Measurements from ENCODE around the gene MRPL36. TPM values are rescaled to one million over a fixed set of nuclear protein-coding genes. Genes with fewer than 3 reads are reported as not detected.
"Not testable (repeated sequence)": the region's sequence is repeated elsewhere in the genome, so short reads cannot be mapped to it uniquely, and the experiment has no call there.

Gene MRPL36
- polyA plus RNA-seq (2013, experiment 1 of 2; ENCODE audit: insufficient read length) = 44.1 TPM
- 39.0 TPM for polyA plus RNA-seq (2013, experiment 2 of 2; ENCODE audit: insufficient read length)

GRCh38 chr5:1799602-1800471, at the start of gene MRPL36:
TSS of gene MRPL36 (minus strand) at chr5:1799837. CDS start at chr5:1798935, 902 bp downstream.
- DNase-seq = peak; percentile 92

GRCh38 chr5:1847611-1848010, 48.0 kb upstream of the MRPL36 start:
- DNase-seq = no peak

- DNase-seq = no peak
Observed at GRCh38 chr5:1847056-1847455, 47.4 kb upstream of the MRPL36 start.

- no peak for DNase-seq
Observed at GRCh38 chr5:1846583-1846982, 46.9 kb upstream of the MRPL36 start.

- DNase-seq = no peak
Observed at GRCh38 chr5:1845696-1846095, 46.1 kb upstream of the MRPL36 start.

- no peak for DNase-seq
Observed at GRCh38 chr5:1844708-1845436, 45.2 kb upstream of the MRPL36 start.

- DNase-seq = not testable (repeated sequence)
Observed at GRCh38 chr5:1843761-1844160, 44.1 kb upstream of the MRPL36 start.

- no peak for DNase-seq
Observed at GRCh38 chr5:1842004-1842819, 42.6 kb upstream of the MRPL36 start.

- DNase-seq = no peak
Observed at GRCh38 chr5:1840741-1841521, 41.3 kb upstream of the MRPL36 start.

- DNase-seq = no peak
Observed at GRCh38 chr5:1840071-1840547, 40.5 kb upstream of the MRPL36 start.

GRCh38 chr5:1838013-1838412, 38.4 kb upstream of the MRPL36 start:
- DNase-seq = no peak

GRCh38 chr5:1836891-1837880, 37.5 kb upstream of the MRPL36 start:
- no peak for DNase-seq

- DNase-seq = no peak
Observed at GRCh38 chr5:1836176-1836890, 36.7 kb upstream of the MRPL36 start.

GRCh38 chr5:1835431-1835830, 35.8 kb upstream of the MRPL36 start:
- DNase-seq = no peak

GRCh38 chr5:1834721-1835429, 35.2 kb upstream of the MRPL36 start:
- DNase-seq = no peak

- DNase-seq = no peak
Observed at GRCh38 chr5:1834022-1834551, 34.5 kb upstream of the MRPL36 start.

GRCh38 chr5:1833264-1834021, 33.8 kb upstream of the MRPL36 start:
- DNase-seq = no peak
